Left lobe of liver (tissue), 2 donors: ENCODE measurements around the gene BRWD1. TPM values are rescaled to one million over a fixed set of nuclear protein-coding genes. Genes with fewer than 3 reads are reported as not detected.

Experiments
- ATAC-seq: fragments of 200-7000 bp; cut with Tn5 transposase; one replicate; pipeline ENCODE4 v1.9.1; 2020; ENCODE audit warnings: mild to moderate bottlenecking, moderate library complexity
- DNase-seq: peaks from one replicate; pipeline ENCODE4 v3.0.0-alpha.2; 2020; ENCODE audit warnings: low spot score
- total RNA-seq: library from RNA; stranded (reverse); gene quantifications from one replicate; pipeline ENCODE4 v1.2.1, GENCODE V29; 2021
- donor health status: DM: no; HTN: no; CAD: no; lungs with moderate emphysema.
- donor health status: DM: no; HTN: yes; CAD: no.

The BRWD1 gene
- total RNA-seq, 1 donor from 2014 or later = 21.9 TPM

DNA sequence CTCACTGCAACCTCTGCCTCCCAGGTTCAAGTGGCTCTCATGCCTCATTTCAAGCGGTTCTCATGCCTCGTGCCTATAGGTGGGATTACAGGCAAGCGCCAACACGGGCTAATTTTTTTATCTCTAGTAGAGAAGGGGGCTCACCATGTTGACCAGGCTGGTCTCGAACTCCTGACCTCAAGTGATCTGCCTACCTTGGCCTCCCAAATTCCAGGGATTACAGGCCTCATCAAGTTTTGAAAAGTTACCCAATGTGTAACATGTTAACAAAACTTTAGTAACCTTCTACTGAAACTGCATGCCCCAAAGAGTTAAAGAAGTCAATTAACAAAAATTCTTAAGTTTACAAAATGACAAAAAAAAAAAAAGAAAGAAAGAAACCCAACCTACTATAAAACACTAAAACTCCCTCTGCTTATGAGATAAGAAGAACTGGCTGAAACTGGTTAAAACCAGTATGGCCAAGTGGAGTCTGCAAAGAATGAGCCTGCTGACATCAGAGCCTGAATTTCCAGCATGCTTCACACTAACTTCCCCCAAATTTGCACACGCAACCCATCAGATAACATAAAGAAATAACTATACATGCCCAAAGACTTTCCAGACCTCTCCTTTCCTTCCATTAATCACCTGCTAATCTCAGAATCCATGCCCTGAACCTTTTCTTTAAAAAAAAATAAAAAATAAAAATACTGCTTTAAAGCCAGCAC, 104.7 kb downstream of the BRWD1 start:
- ATAC-seq (no peak), DNase-seq (no peak)

DNA sequence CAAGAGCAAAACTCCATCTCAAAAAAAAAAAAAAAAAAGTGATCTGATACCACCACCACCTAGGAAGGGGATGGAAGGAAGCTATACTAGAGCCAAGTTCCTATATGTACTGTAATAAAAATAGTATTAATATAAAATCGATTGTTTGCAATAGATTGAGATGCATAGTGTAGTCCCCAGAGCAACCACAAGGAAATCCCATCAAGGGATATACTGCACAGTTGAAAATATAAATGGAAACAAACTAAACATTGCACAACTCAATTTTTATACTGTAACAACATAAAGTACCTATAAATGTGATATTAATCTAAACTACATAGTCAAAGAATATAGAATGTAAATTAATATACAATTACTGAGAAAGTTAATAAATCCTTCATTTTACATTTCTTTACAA, 109.3 kb downstream of the BRWD1 start:
- no peak for DNase-seq
- ATAC-seq = no peak

DNA sequence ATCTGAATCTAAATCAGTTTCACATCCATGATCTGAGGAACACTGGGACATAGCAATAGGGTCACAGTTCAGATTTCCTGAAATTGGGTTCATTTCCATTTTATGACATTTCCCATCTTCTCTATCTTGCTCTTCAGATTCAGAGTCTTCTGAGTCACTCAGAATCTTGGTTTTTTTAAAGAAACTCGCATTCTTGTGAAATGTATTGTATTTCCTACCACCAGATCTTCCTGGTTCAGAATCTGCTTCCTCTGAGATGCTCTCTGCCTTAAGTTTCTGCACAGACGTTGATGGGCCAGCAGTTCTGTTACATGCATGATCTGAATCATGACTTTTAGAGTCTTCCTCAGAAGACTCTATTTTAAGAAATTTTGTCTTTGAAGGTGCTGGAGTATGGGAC, 114.6 kb downstream of the BRWD1 start:
- DNase-seq = no peak
- ATAC-seq = no peak

DNA sequence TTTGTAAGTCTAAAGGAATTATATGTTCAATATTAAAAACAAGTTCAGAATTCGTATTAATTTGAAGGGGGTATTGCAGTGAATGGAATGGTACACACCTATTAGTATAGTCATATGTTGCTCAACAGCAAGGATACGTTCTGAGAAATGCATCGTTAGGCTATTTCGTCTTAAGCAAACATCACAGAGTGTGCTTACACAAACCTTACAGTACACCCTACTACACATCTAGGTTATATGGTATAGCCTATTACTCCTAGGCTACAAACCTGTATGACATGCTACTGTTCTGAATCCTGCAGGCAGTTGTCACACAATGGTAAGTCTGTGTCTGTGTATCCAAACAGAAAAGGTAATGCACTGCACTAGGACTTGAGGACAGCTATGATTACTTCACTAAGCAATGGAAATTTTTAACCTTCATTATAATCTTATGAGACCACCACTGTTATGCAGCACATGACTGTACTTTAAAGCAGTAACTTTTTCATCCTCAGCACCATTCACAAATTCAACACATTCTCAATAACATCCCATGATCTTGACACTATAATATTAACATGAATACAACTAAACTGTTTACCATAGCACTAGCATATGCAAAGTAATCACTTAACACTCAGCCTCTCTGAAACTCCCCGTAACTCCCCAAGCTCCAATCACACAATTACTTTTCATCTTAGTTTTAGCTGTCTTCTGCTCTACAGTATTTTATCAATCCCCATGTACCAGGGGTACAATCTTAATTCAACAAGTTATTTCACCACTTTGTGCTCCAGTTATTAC, 115.8 kb downstream of the BRWD1 start:
- peak; percentile 26 for ATAC-seq
- DNase-seq = no peak

DNA sequence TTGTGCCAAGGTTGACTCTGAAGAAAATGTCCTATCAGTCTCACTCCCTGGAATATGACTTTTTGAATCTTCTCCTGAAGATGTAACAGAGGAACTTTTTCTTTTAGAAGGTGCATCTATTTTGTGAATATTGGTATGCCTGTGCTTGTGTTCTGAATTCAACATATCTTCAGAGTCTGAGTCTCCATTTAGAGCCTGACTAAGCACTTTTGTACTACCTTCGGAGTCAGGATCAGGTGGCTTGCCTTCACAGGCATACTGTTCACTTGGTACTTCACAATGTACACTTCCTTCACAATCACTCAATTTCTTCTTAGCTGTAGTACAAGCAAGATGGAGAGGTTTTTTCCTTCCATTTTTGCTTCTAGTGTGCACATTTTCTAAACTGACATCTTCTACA, 116.6 kb downstream of the BRWD1 start:
- ATAC-seq = no peak
- DNase-seq = no peak

DNA sequence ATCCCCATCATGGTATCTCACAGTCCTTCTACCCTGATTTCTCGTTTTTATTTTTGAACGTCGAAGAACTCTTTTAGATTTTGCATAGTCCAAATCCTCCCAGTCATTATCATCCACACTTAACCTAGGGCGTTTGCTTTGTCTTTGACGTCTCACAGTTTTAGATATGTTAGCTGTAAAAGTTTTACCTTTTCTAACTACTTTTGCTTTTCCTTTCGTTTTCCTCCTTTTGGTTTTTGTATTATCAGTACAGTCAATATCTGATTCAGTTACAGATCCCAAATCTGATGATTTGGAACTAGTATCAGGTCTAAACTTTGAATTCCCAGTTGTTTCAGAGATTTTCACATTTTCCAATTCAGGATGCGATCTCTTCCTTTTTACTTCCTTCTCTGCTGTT, 117.1 kb downstream of the BRWD1 start:
- ATAC-seq = no peak
- no peak for DNase-seq

DNA sequence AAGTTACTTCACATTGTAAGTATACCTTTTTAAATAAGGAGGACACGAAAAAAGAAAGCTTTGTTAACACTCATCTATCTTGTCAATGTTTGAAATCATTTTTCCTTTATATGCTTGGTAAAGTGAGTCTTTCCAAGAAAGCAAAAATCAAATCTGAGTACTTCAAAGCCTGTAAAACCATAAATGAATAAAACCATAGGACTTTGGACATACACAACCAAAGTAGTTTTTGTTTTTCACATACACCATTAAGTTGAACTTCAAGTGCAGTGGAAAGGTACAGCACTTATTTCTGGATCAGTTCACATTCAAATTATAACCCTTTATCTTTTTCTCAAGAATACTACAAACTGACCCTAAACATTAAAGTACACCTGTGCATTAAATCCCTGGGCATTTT, 120.1 kb downstream of the BRWD1 start:
- DNase-seq = no peak
- ATAC-seq = no peak

DNA sequence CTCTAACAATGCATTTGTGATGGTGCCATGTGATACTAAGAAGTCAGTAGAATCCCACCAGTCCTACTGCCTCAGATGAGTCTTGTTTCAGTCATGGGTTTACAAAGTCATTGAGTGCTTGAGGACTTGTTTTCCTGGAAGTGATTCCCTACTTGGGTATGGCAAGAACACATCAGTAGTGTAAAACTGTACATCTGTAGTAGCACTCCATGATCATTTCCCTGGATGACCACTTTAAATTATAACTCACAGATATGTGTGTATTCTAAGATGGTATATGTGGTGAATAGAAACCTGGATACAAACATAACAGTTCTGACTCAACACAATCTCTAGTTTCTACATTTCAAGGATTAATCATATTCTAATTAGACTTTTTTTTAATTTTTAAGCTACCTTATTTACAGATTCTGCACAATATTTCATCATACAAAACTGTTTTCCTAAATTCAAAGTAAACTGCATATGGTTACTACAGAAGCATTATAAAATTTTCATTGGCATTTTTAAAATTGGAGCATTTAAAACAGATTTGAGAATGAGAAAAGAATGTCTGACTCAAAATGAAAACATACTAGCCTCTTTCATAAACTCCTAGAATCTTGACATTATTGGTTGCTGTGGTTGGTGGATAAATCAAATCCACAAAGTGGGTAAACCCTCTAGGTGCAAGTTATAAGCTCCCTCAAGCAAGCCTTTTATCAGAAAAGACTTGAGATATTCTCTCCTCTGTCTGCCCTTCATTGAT, 123.4 kb downstream of the BRWD1 start:
- DNase-seq = no peak
- no peak for ATAC-seq

DNA sequence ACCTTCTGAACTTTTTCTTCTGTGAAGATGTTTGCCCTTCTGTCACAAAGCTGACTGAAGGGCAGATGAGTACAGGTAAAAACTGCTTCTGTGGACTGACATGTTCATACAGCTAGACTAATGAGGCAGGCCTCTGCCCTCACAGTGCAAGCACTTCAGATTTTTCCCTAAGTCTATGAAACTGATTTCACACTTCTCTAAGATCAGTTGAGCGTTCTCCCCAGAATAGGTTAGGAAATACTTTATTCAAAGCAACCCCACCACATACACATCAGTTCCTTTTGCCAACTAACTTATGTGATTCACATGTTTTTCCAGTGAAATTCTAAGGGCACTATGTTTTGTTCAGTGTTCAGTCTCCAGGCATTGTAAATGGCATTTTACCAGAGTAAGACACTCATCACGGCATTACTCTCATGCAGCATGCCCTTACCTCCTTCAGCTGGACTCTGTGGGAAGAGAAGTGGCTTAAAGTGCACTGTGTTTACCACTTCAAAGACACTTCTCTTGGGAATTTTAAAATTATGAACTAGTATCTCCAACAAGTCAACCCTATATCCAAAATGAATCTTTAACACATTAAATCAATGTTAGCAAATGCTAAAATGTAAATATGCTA, 124.8 kb downstream of the BRWD1 start:
- ATAC-seq (no peak), DNase-seq (no peak)

DNA sequence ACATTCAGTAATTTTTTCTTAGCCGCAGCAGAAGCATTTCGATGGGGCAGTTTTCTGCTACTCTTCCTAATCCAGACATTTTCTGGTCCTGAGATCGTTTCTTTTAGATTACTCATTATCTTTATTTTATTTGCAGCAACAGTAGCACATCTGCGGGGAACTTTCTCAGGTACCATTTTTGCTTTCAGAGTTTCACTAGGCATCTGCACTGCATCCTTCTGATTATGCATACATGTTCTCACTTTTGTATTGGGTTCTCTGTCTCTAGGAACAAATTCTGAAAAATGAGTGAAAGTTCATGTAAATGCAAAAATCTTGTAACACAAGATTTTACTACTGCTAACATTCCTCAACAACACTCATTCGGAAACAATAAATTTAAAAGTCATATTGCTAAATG, 126.3 kb downstream of the BRWD1 start:
- ATAC-seq (no peak), DNase-seq (no peak)

DNA sequence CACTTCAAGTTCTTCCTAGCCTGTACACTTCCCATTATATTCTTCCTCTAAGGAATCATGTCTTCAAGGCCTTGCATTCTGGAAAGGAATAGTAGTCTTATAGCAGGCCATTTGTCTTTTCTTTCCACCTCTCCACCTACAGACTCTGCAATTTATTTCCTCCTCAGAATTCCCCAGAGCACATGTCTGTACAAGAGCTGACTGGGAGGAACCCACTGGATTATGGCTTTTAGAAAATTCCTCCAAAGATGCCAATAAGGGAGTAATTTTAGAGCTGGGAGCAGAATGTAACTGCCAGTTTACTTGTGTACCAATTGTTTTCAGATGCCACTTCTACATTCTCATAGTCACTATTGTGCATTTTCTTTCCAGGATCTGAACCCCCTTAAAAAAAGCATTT, 126.8 kb downstream of the BRWD1 start:
- DNase-seq (no peak), ATAC-seq (no peak)

DNA sequence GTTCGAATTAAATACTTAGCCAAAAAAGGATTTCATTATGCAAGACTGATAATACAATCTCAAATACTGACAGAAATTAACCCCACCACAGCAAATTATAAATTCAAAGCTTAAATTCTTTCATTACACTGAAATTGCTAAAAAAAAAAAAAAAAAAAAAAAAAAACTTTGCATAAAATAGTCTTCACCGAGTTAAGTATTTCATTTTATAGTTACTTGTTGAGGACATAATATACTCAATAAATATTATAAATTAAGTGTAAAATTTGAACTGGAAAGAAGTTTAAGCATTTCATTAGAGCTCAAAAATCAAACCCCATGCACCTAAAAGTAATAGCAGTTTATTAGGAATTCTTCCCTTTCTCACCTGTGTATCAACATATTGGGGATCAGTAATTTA, 128.3 kb downstream of the BRWD1 start:
- ATAC-seq = no peak

DNA sequence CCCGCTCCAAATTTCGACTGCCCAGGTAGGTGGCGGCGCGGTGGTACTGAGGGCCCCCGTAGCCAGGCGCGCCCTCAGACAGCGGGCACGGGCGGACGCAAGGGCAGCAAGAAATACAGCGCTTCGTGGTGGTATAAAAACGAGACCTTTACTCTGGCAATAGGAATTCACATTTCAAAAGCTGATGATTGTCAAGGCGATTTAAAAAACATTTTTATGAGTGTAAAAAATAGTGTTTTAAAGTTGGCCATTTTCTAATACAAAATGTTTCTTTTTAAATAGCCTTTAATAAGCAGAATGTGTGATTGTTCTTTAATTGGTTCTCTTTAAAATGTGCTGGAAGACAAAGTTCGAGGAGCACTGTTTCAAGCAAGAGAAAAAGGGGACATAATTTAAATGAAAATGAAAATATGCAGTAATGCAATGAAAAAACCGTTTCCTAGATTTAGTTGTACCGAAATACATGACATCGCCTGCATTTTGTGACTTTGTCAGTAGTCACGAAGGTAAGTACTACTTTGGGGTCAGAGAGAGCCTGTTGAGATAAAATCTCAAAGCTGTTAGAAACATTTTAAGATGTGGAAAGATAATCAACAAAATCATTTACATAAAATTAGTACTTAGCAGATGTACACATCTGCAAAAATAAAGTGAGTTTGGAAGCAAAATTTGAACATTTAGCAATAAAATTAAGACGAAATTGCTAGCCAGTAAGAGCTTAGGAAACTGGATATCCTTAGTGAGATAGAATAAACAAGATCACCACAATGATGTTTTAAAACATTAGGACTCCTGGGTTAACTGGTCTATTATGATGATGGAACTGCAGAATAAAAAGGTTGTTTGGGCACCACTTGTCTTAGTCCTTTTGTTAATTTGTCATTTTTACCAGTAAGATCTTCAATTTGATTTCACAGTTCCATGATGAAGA, 129.1 kb downstream of the BRWD1 start:
- ATAC-seq (no peak), DNase-seq (no peak)

More for the DNA sequence above, 128.3 kb downstream of the BRWD1 start:
- no peak for DNase-seq

DNA sequence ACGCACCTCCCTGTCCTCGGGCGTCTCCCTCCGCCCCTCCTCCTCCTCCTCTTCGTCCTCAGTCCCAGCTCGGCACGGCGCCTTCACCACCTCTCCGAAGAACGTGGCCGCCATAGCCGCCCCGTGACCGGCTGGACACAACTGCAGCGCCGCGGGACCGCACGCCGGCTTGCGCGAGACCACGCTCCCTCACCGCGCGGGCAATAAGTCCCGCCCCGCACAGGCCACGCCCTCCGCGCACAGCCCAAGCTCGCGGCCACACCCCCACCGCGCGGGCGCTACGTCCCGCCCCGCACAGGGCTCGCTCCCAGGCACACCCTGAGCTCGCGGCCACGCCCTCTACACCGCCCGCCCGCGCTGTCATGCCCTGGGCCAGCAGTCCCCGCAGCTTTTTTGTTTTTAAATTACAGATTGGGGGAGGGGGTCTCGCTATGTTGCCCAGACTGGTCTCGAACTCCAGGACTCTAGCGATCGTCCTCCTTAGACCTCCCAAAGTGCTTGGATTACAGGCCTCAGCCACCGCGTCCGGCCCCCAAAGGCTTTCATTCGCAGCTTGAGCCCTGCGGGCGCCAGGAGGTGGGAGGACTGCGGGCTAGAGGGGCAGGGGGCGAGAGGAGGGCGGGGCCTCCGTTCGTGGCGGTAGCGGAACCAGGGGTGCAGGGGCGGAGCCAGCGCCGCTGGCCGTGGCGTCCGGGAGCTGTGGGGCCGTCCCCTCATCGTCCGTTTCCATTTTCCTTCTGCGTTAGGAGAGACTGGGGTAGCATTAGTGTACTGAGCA, 130.0 kb downstream of the BRWD1 start, which contains the start of gene PSMG1:
Gene PSMG1 (minus strand): TSS at position 180 of the 778 bp plus-strand sequence. CDS start 66 bp downstream, at position 114.
- ATAC-seq (peak; percentile 89), DNase-seq (peak; percentile 97)

DNA sequence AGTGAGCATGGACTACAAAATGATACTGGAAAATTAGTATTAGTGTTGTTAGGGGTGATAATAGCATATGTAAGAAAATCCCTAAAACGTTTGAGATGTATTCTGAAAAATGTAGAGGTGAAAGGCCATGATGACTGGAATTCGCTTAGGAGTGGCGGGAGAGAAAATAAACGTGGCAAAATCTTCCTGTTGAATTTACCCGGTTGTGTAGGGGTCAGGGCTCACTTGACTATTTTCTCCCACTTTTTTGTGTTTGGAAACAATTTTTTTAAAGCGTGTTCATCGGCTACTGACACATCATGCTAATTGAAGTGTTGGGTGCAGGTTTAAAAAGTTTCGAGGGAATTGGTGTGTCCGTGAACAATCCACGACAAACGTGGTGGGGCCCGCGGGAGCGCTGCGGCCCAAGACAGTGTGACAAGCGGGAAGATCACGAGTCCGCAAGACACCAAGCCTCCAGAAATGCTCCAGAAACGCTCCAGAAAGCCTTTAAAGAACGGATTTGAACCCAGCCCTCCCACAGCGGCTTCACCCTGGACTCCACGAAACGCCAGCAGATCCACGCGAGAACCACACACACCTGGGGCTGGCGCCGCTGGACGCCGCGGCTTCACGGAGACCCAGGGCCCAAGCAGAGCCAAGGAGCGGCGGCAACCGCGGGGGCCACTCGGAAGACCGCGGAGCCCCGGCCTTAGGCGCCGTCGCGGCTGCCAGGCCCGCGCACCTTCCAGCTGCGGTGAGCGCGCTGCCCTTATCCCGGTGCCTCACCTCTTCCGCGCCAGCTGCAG, 130.8 kb downstream of the BRWD1 start:
- DNase-seq (no peak), ATAC-seq (peak; percentile 53)

DNA sequence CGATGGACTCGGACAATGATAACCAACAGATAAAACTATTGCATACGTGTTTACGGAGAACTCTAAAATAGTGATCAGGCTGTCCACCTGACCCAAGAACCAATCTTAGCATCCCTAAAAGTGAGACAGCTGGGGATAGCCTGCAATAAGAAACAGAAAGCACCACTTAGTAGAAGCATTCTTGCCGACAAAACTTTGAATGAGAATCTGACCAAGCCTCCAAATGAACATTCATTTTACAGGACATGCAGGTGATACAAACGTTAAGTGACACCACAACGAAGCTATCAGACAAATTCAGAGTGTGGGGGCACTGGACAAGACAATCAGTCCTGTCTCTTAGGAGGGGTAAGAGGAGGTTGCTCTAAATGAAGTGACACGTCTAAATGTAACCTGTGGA, 131.4 kb downstream of the BRWD1 start:
- ATAC-seq = no peak
- no peak for DNase-seq

DNA sequence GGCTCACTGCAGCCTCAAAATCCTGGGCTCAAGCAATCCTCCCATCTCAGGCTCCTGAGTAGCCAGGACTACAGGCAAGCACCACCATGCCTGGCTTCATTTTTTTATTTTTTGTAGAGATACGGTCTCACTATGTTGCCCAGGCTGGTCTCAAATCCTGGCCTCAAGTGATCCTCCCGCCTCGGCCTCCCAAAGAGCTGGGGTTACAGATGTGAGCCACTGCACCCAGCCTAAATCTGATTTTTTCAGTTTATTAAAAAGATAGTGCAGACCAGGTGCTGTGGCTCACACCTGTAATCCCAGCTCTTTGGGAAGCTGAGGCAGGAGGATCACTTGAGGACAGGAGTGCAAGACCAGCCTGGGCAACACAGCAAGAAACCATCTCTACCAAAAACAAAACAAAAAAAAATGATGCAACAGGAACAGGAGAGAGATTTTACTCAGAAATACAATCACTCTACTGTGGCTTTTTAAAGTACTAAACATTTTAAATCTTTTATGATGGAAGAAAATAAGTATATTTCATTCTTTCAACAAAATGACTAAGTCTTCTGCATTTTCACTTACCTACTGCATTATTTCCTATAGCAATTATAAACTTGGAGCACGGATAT, 132.1 kb downstream of the BRWD1 start:
- DNase-seq (no peak), ATAC-seq (no peak)

DNA sequence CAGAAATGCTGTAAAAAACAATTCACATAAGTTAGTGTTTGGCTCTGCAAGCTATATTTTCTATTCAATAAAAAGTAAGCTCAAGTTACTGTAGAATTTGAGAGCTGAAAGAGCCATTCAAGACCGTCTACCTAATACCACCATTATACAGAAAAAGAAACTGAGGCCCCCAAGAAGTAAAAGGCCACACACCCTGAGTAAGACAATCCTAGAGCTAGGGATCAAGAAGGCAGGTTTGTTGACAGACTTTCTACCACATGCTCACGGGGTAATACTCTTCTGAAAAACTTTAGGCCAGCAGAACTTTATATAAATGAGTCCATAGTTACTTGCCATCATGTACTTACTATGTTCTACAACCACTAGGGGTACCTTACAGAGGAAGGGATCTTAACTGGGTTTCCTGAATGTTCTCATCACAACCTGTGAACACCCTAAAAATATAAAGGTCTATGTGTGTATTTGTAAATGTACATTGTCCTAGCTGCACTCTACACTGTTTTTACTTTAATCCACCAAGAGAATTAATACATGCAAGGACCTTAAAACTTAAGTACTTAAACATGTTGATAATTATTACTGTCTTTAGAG, 132.9 kb downstream of the BRWD1 start:
- DNase-seq = no peak
- ATAC-seq = no peak
